Activated CD4-positive, alpha-beta T cell treated with anti-CD3 and anti-CD28 coated beads, Interleukin-2, Interleukin-4, amounts not matched to agents 100 ng/mL and 50 ng/mL, durations not matched to agents 16 hours and 8 hours (primary cell): ENCODE measurements around the gene PTP4A1.
"Not testable (repeated sequence)": the region's sequence is repeated elsewhere in the genome, so short reads cannot be mapped to it uniquely, and the experiment has no call there.

Experiments
- DNase-seq: peaks from one replicate; pipeline ENCODE4 v3.0.0-alpha.2; 2020; ENCODE audit warnings: low spot score

Gene PTP4A1

GRCh38 chr6:63572044-63572746 is at the start of gene PTP4A1, which contains the start of gene LOC128125822:
PTP4A1 (plus strand) TSS chr6:63572480; CDS start chr6:63576881, 4,401 bp downstream.
LOC128125822 (plus strand) TSS chr6:63572480.
- DNase-seq, result peak; percentile 97

- DNase-seq, result not testable (repeated sequence)
Measured at GRCh38 chr6:63522911-63523287, 49.4 kb upstream of the PTP4A1 start.

GRCh38 chr6:63523630-63524029 is 48.6 kb upstream of the PTP4A1 start:
- DNase-seq, result no peak

- no peak for DNase-seq
Measured at GRCh38 chr6:63525186-63525878, 46.9 kb upstream of the PTP4A1 start.

- DNase-seq, result no peak
Measured at GRCh38 chr6:63526931-63527330, 45.3 kb upstream of the PTP4A1 start.

GRCh38 chr6:63527658-63528514 is 44.4 kb upstream of the PTP4A1 start:
- no peak for DNase-seq

GRCh38 chr6:63529498-63529897 is 42.8 kb upstream of the PTP4A1 start:
- DNase-seq, result peak; percentile 48

- no peak for DNase-seq
Measured at GRCh38 chr6:63530182-63530581, 42.1 kb upstream of the PTP4A1 start.

- no peak for DNase-seq
Measured at GRCh38 chr6:63530991-63531390, 41.3 kb upstream of the PTP4A1 start.

- no peak for DNase-seq
Measured at GRCh38 chr6:63533026-63533425, 39.3 kb upstream of the PTP4A1 start.

- DNase-seq, result no peak
Measured at GRCh38 chr6:63533952-63534351, 38.3 kb upstream of the PTP4A1 start.

GRCh38 chr6:63537201-63537958 is 34.9 kb upstream of the PTP4A1 start:
- DNase-seq, result no peak

GRCh38 chr6:63537959-63538300 is 34.4 kb upstream of the PTP4A1 start:
- DNase-seq, result no peak

- no peak for DNase-seq
Measured at GRCh38 chr6:63538550-63538949, 33.7 kb upstream of the PTP4A1 start.

- DNase-seq, result no peak
Measured at GRCh38 chr6:63543001-63543400, 29.3 kb upstream of the PTP4A1 start.

GRCh38 chr6:63543982-63544381 is 28.3 kb upstream of the PTP4A1 start:
- DNase-seq, result no peak

- DNase-seq, result no peak
Measured at GRCh38 chr6:63546236-63546635, 26.0 kb upstream of the PTP4A1 start.

- no peak for DNase-seq
Measured at GRCh38 chr6:63546697-63547096, 25.6 kb upstream of the PTP4A1 start.

GRCh38 chr6:63549076-63549475 is 23.2 kb upstream of the PTP4A1 start:
- DNase-seq, result no peak

GRCh38 chr6:63553208-63553607 is 19.1 kb upstream of the PTP4A1 start:
- no peak for DNase-seq

GRCh38 chr6:63553900-63554299 is 18.4 kb upstream of the PTP4A1 start:
- DNase-seq, result no peak

- no peak for DNase-seq
Measured at GRCh38 chr6:63554782-63555181, 17.5 kb upstream of the PTP4A1 start.
